Measurements from ENCODE around the gene CCDC88C. TPM values are rescaled to one million over a fixed set of nuclear protein-coding genes. Genes with fewer than 3 reads are reported as not detected.

CCDC88C gene
- total and polyA plus RNA-seq, 9 donors = 2.0 to 17.7 (median 3.9) TPM

DNA sequence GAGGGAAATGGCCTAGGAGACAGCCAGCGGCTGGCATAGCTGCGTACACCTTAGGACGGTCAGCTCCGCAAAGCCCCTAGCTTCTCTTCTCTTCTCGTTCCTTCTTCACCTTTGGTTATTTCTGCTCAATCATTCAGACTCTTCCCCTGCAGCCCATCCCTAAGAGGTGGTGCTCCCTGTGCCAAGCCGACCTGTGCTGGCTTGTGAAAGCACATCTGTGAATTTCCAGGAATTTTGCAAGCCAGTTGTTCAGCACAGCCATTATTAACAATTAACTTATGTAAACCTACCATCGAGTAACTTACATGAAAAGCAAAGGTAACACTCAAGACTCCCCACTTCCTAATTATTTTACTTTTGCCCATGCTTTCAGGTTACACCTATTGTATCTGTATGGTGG is 152.2 kb downstream of the CCDC88C start:
- Histone ChIP-seq H3K4me3 (no peak overlapping the region), H3K4me1 (ENCODE audit: insufficient read depth) (peaks cover 6% of the 10 kb centered on the region), H3K27ac (no peak overlapping the region), H3K27me3 (no peaks in the 10 kb centered on the region), H3K36me3 (no peaks in the 10 kb centered on the region), H3K9me3 (no peaks in the 10 kb centered on the region)
- WGBS, 3 donors = 90 to 93% (median 91%) methylated on average over 7 of the region's 7 CpGs
- no peak for DNase-seq
- TF ChIP-seq, protein P1, sequence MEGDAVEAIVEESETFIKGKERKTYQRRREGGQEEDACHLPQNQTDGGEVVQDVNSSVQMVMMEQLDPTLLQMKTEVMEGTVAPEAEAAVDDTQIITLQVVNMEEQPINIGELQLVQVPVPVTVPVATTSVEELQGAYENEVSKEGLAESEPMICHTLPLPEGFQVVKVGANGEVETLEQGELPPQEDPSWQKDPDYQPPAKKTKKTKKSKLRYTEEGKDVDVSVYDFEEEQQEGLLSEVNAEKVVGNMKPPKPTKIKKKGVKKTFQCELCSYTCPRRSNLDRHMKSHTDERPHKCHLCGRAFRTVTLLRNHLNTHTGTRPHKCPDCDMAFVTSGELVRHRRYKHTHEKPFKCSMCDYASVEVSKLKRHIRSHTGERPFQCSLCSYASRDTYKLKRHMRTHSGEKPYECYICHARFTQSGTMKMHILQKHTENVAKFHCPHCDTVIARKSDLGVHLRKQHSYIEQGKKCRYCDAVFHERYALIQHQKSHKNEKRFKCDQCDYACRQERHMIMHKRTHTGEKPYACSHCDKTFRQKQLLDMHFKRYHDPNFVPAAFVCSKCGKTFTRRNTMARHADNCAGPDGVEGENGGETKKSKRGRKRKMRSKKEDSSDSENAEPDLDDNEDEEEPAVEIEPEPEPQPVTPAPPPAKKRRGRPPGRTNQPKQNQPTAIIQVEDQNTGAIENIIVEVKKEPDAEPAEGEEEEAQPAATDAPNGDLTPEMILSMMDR (IDR thresholded peaks at IDR 0.05) = no peak
- no peak for TF ChIP-seq EP300 (IDR thresholded peaks at IDR 0.05)
- TF ChIP-seq POLR2A (IDR thresholded peaks at IDR 0.05) = no peak
- intact Hi-C loops (cut with DNase I) = loop anchor here in 1 of 4 donors (2.0 kb wide), 1 partner anchor 19 kb away; no protein-coding TSS in a partner anchor

DNA sequence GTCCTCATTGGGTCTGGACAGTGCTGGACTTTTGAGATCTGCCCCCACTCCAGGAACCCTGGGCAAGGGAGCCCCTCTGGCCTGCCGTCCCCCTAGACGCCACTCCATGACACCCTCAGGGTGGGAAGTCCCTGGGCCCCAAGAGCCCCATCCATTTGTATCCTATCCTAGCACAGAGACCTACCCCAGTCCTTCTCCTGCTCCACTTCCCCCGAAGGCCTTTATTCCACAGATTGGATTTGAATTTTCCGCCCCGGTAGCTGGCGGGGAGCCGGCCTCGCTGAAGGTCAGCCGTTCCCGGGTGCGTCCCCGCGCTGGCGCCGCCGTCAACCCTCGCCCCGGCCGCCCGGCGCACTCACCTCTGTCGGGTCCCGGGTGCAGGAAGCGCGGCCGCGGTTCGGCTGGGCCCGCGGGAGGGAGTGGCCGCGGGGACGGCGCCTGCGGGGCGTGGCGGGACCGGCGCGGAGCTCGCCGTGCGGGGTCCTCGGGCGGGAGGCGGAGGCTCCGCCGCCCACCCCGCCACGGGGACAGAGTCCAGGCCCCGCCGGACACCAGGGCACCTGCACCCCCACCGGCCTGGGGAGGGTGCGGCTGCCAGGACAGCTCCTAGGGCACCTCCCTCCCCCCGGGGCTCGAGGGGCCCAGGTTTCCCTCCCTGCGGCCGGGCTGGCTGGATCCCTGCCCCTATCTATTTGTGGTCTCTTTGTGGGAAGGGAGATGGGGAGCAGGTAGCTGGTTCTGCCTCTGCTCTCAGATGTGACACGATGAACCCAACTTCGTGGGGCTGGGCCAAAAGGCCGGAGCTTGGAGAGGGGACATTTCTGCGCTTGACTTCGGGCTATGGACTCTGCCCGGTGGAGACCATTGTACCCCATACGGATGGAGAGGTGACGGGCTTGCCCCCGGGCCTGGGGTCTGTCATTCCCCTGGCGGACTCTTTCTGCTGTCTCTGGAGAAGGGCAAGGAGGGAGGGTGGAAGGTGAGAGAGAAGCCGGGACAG is 153.2 kb downstream of the CCDC88C start:
- H3K27ac ChIP-seq = no peak overlapping the region
- H3K9me3 ChIP-seq = no peaks in the 10 kb centered on the region
- peaks cover 2% of the 10 kb centered on the region for H3K4me1 ChIP-seq (ENCODE audit: insufficient read depth)
- no peaks in the 10 kb centered on the region for H3K27me3 ChIP-seq
- H3K36me3 ChIP-seq = no peaks in the 10 kb centered on the region
- peak in 1 of 5 donors; percentile 55 for DNase-seq
- peak overlapping the region; percentile 30 for H3K4me3 ChIP-seq
- intact Hi-C loops (cut with DNase I) = loop anchor here in 1 of 4 donors (2.0 kb wide), 1 partner anchor 20 kb away; no protein-coding TSS in a partner anchor
- TF ChIP-seq EP300 (IDR thresholded peaks at IDR 0.05) = no peak
- TF ChIP-seq, protein P1 (IDR thresholded peaks at IDR 0.05) = no peak
- TF ChIP-seq POLR2A (IDR thresholded peaks at IDR 0.05) = no peak
- WGBS, 3 donors = 12 to 22% (median 20%) methylated on average over 41 to 69 of the region's 69 CpGs

DNA sequence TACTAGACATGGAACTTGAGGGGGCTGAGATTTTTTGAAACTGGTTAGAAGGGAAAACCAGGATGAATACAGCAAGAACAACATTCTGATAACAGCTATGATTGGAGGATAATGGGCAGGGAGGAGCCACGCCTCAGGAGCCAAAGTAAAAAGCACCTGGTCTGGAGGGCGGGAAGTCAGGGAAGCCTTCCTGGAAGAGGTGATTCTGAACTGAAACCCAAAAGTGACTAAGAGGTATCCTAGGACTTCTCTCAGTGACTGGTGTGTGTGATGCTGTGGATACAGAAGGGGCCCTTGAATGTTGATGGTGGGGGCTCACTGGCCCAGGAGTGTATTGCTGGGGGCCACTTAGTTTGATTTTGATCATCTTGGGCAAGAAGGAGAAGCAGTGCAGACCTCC is 154.3 kb downstream of the CCDC88C start:
- Histone ChIP-seq H3K4me1 (ENCODE audit: insufficient read depth) (no peaks in the 10 kb centered on the region), H3K4me3 (no peak overlapping the region), H3K27ac (no peak overlapping the region), H3K27me3 (no peaks in the 10 kb centered on the region), H3K9me3 (no peaks in the 10 kb centered on the region), H3K36me3 (no peaks in the 10 kb centered on the region)
- DNase-seq = no peak
- intact Hi-C loops (cut with DNase I) = no loop called here
- WGBS, 3 donors = 93 to 94% (median 94%) methylated on average over 2 of the region's 2 CpGs
- no peak for TF ChIP-seq EP300 (IDR thresholded peaks at IDR 0.05)
- TF ChIP-seq, protein P1 (IDR thresholded peaks at IDR 0.05) = no peak
- TF ChIP-seq POLR2A (IDR thresholded peaks at IDR 0.05) = no peak

DNA sequence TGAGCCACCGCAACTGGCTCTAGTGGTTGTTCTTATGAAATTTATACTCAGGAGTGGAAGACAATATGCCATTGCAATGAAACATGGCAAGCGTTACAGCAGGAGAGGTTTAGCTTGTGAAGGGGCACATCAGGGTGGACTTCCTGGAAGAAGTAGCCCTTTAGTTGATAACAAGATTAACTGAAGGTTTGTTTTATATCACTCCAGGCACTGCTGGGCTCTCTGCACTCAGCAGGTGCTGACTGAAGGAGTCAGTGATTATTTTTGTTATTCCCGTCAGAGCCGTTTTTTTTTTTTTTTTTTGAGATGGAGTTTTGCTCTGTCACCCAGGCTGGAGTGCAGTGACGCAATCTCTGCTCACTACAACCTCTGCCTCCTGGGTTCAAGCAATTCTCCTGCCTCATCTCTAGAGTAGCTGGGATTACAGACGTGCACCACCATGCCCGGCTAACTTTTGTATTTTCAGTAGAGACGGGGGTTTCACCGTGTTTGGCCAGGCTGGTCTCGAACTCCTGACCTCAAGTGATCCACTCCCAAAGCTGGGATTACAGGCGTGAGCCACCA is 155.6 kb downstream of the CCDC88C start:
- Histone ChIP-seq H3K4me3 (no peak overlapping the region), H3K27ac (no peak overlapping the region), H3K27me3 (no peaks in the 10 kb centered on the region), H3K9me3 (no peaks in the 10 kb centered on the region), H3K4me1 (ENCODE audit: insufficient read depth) (no peaks in the 10 kb centered on the region), H3K36me3 (no peaks in the 10 kb centered on the region)
- DNase-seq = no peak
- TF ChIP-seq, protein P1 (IDR thresholded peaks at IDR 0.05) = no peak
- no peak for TF ChIP-seq POLR2A (IDR thresholded peaks at IDR 0.05)
- no peak for TF ChIP-seq EP300 (IDR thresholded peaks at IDR 0.05)
- 85 to 94% (median 90%) methylated on average over 11 of the region's 11 CpGs for WGBS, 3 donors
- intact Hi-C loops (cut with DNase I) = no loop called here
